ENCODE results near the gene TSSC4. TPM values are rescaled to one million over a fixed set of nuclear protein-coding genes. Genes with fewer than 3 reads are reported as not detected.

TSSC4 gene
- polyA plus RNA-seq, 3 donors, result 28.1 to 74.6 (median 52.0) TPM

DNA sequence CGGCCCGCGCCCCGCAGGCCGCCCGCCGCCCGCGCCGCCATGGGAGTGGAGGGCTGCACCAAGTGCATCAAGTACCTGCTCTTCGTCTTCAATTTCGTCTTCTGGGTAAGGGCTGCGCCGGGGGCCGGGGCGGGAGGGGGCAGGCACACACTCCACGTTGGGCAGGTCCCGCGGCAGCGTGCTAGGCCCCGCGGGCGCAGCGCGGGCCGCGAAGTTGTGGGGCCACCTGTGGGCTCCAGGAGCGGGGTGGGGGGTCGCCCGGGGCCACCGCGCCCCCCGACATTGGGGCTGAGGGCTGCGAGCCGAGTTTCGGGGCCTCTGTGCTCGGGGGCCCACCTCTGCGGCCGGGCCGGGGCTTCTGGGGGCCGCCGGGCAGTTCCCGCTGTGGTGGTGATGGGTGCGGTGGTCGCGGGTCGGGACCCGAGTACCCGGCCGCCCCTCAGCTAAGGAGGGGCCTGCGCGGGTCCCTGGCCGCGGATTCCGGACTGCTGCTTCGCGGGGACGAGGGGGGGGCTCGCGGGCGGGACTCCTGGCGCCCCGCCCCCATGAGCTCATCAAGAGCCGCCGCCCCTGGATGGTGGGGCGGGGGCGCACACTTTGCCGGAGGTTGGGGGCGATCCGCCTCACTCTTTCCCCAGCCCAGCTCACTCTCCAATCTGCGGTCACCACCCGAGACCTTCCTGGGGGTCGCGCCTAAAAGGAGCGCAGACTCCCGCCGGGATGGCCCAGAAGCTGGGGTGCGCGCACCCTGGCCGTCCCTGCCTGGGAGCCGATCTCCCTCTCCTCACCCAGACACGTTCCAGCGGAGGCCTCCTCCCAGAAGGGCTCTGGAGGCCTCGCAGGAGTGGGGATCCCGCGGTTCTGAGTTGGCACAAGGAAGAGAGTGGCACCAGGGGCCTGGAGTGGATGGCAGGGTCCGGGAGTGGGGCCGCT lies 22.8 kb upstream of the TSSC4 start:
- Histone ChIP-seq H3K79me2 (ENCODE audit: insufficient read depth, low read length) (peaks cover 33% of the 10 kb centered on the region), H3K4me1 (ENCODE audit: control insufficient read depth in 1 of 2, insufficient read depth in 2 of 2, low read length in 2 of 2) (peaks cover 49 to 57% of the 10 kb centered on the region in 2 donors), H2AFZ (ENCODE audit: insufficient read depth, low read depth, low read length, poor library complexity, severe bottlenecking) (peak overlapping the region; percentile 78), H3K9me3 (replicated peaks in 1 of 2; ENCODE audit: control insufficient read depth in 1 of 2, insufficient read depth in 1 of 2, low read length in 2 of 2) (no peaks in the 10 kb centered on the region), H4K20me1 (ENCODE audit: insufficient read depth, low read length) (peaks cover 47% of the 10 kb centered on the region), H3K4me2 (replicated peaks; ENCODE audit: extremely low read depth, low read length, poor library complexity, severe bottlenecking) (peak overlapping the region; percentile 92), H3K27me3 (ENCODE audit: control insufficient read depth in 2 of 2, insufficient read depth in 2 of 2, low read length in 2 of 2) (peaks cover 0 to 12% of the 10 kb centered on the region in 2 donors), H3K27ac (ENCODE audit: low read depth in 1 of 2, low read length in 2 of 2) (peak overlapping the region in 1 of 2 donors; percentile 44), H3K36me3 (replicated peaks in 1 of 2; ENCODE audit: control insufficient read depth in 1 of 2, insufficient read depth in 2 of 2, low read length in 2 of 2) (no peaks in the 10 kb centered on the region), H3K4me3 (replicated peaks in 1 of 3; ENCODE audit: low read depth in 2 of 3, low read length in 3 of 3) (peak overlapping the region; percentile 53 to 81 (median 58)), H3K9ac (ENCODE audit: insufficient read depth, low read length, poor library complexity, severe bottlenecking) (peak overlapping the region; percentile 68)
- WGBS (ENCODE audit: insufficient coverage), result under 1% methylated on average over 76 of the region's 88 CpGs
- Mint-ChIP-seq H3K36me3 (peaks cover 0 to 5% of the 10 kb centered on the region in 2 donors), H3K4me3 (peak overlapping the region; percentile 82 to 89), H3K27ac (peak overlapping the region in 3 of 7 donors; percentile 46 to 51 (median 50)), H3K9me3 (peaks cover 0 to 3% (median 0%) of the 10 kb centered on the region in 7 donors), H3K4me1 (peaks cover 41% of the 10 kb centered on the region), H3K27me3 (ENCODE audit: low read depth in 3 of 3) (peaks cover 19 to 33% (median 22%) of the 10 kb centered on the region in 3 donors)
- intact Hi-C loops (cut with micrococcal nuclease), result no loop called here
- TF ChIP-seq, protein P1, sequence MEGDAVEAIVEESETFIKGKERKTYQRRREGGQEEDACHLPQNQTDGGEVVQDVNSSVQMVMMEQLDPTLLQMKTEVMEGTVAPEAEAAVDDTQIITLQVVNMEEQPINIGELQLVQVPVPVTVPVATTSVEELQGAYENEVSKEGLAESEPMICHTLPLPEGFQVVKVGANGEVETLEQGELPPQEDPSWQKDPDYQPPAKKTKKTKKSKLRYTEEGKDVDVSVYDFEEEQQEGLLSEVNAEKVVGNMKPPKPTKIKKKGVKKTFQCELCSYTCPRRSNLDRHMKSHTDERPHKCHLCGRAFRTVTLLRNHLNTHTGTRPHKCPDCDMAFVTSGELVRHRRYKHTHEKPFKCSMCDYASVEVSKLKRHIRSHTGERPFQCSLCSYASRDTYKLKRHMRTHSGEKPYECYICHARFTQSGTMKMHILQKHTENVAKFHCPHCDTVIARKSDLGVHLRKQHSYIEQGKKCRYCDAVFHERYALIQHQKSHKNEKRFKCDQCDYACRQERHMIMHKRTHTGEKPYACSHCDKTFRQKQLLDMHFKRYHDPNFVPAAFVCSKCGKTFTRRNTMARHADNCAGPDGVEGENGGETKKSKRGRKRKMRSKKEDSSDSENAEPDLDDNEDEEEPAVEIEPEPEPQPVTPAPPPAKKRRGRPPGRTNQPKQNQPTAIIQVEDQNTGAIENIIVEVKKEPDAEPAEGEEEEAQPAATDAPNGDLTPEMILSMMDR (IDR thresholded peaks at IDR 0.05), result no peak
- peak in 2 of 3 donors; percentile 17 to 32 for DNase-seq

DNA sequence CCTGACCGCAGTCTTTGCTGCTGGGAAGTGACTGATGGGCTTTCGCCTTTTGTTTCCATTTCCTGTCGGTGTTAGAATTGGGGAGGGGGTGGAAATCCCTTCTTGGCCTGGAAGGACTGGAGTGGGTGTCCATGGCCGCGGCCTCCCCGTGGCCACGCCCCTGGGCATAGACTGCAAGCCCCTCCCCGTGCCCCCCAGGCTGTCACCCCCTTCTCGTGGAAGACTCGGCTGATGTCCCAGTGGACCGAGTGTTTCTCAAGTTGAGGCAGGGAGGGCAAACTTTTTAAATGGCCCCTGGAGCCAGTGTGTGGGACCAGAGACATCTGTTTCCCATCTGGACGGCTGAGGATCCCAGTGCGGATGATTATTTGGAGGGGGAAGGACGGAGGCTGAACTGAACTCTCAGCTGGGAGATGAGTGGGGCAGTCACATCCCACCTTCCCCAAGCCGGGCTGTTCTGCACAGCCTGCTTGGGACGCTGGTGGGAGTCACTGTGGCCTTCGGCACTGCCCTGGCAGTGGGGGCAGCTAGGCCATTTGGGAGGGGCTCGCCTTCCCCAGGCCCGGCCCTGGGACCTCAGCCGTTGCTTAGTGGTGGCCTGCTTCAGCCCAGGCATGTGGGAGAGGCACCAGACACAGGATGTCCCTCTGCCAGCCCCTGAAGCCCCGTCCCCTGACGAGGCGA lies 21.9 kb upstream of the TSSC4 start:
- Histone ChIP-seq H3K9me3 (replicated peaks in 1 of 2; ENCODE audit: control insufficient read depth in 1 of 2, insufficient read depth in 1 of 2, low read length in 2 of 2) (no peaks in the 10 kb centered on the region), H3K36me3 (replicated peaks in 1 of 2; ENCODE audit: control insufficient read depth in 1 of 2, insufficient read depth in 2 of 2, low read length in 2 of 2) (no peaks in the 10 kb centered on the region), H3K79me2 (ENCODE audit: insufficient read depth, low read length) (peaks cover 34% of the 10 kb centered on the region), H3K9ac (ENCODE audit: insufficient read depth, low read length, poor library complexity, severe bottlenecking) (peak overlapping the region; percentile 68), H3K4me3 (replicated peaks in 1 of 3; ENCODE audit: low read depth in 2 of 3, low read length in 3 of 3) (peak overlapping the region; percentile 53 to 81 (median 58)), H3K27ac (ENCODE audit: low read depth in 1 of 2, low read length in 2 of 2) (no peak overlapping the region), H2AFZ (ENCODE audit: insufficient read depth, low read depth, low read length, poor library complexity, severe bottlenecking) (peak overlapping the region; percentile 78), H3K27me3 (ENCODE audit: control insufficient read depth in 2 of 2, insufficient read depth in 2 of 2, low read length in 2 of 2) (peaks cover 0 to 12% of the 10 kb centered on the region in 2 donors), H4K20me1 (ENCODE audit: insufficient read depth, low read length) (peaks cover 56% of the 10 kb centered on the region), H3K4me2 (replicated peaks; ENCODE audit: extremely low read depth, low read length, poor library complexity, severe bottlenecking) (peak overlapping the region; percentile 92), H3K4me1 (ENCODE audit: control insufficient read depth in 1 of 2, insufficient read depth in 2 of 2, low read length in 2 of 2) (peaks cover 58 to 65% of the 10 kb centered on the region in 2 donors)
- Mint-ChIP-seq H3K27ac (peak overlapping the region in 2 of 7 donors; percentile 50 to 51), H3K9me3 (peaks cover 0 to 3% (median 0%) of the 10 kb centered on the region in 7 donors), H3K27me3 (ENCODE audit: low read depth in 3 of 3) (peaks cover 19 to 32% (median 22%) of the 10 kb centered on the region in 3 donors), H3K36me3 (peaks cover 0 to 5% of the 10 kb centered on the region in 2 donors), H3K4me1 (peaks cover 50% of the 10 kb centered on the region), H3K4me3 (peak overlapping the region; percentile 82 to 89)
- TF ChIP-seq, protein P1 (IDR thresholded peaks at IDR 0.05), result no peak
- intact Hi-C loops (cut with micrococcal nuclease), result no loop called here
- 52% methylated on average over 18 of the region's 23 CpGs for WGBS (ENCODE audit: insufficient coverage)
- DNase-seq, result no peak
